GM12874 (cell line): Measurements from ENCODE around the gene GADL1.

Experiments used
- CTCF ChIP-seq: IDR thresholded peaks from 2 replicates; pipeline ENCODE4 v1.5.1; 2011; ENCODE audit warnings: low read depth, mild to moderate bottlenecking, control low read depth, low read length, moderate library complexity; ENCODE audit not compliant: insufficient read depth

GADL1 gene

DNA sequence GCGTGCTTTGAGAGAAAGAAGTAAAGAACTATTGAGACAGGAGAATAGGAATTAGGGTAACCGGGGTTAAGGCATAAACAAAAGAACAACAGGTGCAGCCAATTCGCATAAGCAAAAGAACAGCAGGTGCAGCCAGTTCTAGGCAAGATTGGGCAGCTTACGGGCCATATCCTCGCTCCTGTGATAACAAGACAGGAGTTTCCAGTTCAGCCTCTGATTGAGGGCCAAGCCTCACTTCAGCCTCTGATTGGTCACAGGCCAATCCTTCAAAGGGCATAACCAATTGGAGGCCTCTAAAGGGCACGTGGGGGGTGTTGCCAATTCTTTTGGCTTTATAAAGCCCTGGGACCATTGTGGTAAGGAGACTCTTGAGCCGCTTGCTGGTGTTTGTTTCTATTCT is 143.5 kb downstream of the GADL1 start:
- no peak for TF ChIP-seq CTCF

DNA sequence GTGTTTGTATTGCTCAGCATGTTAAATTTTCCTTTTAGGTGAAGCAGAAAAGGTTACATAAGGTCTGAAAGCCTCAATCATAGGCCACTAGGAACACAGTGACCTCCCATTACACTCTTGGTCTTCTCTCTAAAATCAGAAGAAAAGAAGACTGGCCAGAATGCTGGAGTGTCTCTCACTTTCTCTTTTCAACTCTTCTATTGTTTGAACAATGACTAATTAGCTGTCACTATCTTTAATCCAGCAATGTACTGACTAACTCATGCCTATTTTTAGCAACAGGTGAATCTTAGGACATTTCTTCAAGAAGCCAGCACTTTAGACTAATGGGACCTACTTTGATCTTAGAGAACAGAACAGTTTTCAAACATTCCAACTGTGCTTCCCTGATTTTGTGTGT is 145.2 kb downstream of the GADL1 start:
- TF ChIP-seq CTCF = no peak

DNA sequence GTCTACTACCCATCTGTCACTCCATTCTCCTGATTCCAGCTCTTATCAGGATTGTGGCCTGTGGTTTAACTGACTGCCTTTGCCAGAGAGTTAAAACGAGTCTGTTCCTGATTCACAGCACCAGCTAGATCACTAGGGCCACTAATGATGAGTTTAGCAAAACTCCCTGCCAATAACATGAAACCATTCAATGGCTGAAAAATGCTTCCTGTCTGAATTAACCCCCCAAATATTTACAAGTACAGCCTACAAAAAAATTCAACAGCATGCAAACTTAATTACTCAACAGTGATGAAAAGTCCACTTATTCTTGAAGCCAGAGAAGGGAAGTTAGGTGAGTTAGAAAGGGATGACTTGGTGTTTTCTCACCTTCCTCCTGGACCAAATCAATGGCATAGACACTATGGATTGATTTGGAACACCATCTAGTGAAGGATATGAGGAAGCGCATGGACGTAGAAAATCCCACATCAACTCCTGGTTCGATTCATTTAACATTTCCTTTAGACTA is 146.6 kb downstream of the GADL1 start:
- TF ChIP-seq CTCF = no peak

GRCh38 chr3:30743641-30744317 is 150.7 kb downstream of the GADL1 start:
- TF ChIP-seq CTCF = no peak

- TF ChIP-seq CTCF = no peak
These were observed 151.5 kb downstream of the GADL1 start for GRCh38 chr3:30742796-30743619.

GRCh38 chr3:30741889-30742288 is 152.6 kb downstream of the GADL1 start:
- TF ChIP-seq CTCF = no peak

GRCh38 chr3:30738605-30739004 is 155.9 kb downstream of the GADL1 start:
- TF ChIP-seq CTCF = no peak
